ENCODE measurements around the gene ATP13A2.
A peak's percentile ranks its signal among the peaks of the same experiment; 100 is the strongest.

ATP13A2 gene

DNA sequence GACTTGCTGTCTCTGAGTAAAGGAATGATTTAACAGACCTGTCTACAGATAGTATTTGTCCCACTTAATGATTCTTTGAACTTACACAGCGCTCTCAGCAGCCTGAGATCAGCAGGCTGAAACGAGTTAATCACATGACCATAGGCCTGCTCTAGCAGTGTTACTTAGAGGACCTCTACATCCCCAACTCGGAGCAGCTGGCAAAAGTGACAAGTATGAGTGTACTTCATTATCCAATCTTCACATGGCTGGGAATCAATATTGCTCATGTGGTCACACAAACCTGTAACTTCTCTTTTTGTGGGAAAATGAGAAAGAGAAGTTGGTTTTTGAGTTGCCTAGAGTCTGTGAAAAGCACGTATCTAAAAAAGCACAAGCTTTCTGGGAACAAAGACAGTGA is 11.4 kb upstream of the ATP13A2 start:
- ATAC-seq (replicated peaks) = peak; percentile 90 to 92
- no peak for DNase-seq
- Mint-ChIP-seq H3K27ac (peak overlapping the region; percentile 73), H3K9me3 (no peaks in the 10 kb centered on the region), H3K27me3 (no peaks in the 10 kb centered on the region), H3K4me3 (no peak overlapping the region), H3K4me1 (peaks cover 18 to 26% of the 10 kb centered on the region in 2 donors), H3K36me3 (peaks cover 30 to 58% of the 10 kb centered on the region in 2 donors)

DNA sequence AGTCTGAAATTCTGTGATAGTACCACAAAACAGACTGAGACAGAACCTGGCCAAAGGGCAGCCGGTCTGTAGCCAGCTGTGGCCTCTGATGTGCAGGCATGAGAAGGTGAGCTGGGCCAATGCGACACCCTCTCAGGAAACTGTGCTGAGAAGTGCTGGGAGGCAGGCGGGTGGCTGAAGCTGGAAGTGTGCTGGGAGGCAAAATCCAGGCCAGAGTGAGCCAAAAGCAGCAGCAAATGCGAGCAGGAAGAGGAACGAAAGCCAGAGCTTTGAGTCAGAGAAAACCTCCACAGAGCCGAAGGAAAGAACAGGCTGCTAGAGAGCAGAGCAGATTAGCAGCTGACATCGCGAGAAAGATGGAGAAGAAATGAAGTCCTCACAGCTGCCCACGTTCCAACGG is 10.2 kb upstream of the ATP13A2 start:
- H3K27ac Mint-ChIP-seq = no peak overlapping the region
- peaks cover 18 to 26% of the 10 kb centered on the region in 2 donors for H3K4me1 Mint-ChIP-seq
- H3K36me3 Mint-ChIP-seq = peaks cover 25 to 54% of the 10 kb centered on the region in 2 donors
- no peak overlapping the region for H3K4me3 Mint-ChIP-seq
- no peak for ATAC-seq (replicated peaks)
- no peak for DNase-seq
- H3K27me3 Mint-ChIP-seq = no peaks in the 10 kb centered on the region
- H3K9me3 Mint-ChIP-seq = no peaks in the 10 kb centered on the region

DNA sequence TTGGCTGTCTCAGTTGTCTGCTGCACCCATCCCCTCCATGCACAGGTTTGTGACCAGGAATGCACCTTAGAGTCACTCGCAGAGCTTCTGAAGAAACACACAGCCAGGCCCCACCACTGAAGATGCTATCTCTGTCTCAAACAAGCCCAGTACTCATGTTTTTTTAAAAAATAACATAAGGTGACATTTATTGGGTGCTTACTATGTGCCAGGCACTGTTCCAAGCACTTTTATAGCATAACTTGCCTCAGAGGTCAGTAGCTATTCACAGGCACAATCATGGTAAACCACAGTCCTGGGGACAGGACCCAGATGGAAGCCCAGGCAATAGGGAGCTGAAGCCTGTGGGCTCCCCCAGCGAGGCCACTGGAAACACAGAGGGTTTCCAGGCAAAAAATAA is 8.8 kb upstream of the ATP13A2 start:
- H3K4me3 Mint-ChIP-seq = no peak overlapping the region
- no peak for DNase-seq
- H3K27ac Mint-ChIP-seq = no peak overlapping the region
- peaks cover 18 to 26% of the 10 kb centered on the region in 2 donors for H3K4me1 Mint-ChIP-seq
- H3K36me3 Mint-ChIP-seq = peaks cover 19 to 59% of the 10 kb centered on the region in 2 donors
- ATAC-seq (replicated peaks) = no peak
- H3K27me3 Mint-ChIP-seq = no peaks in the 10 kb centered on the region
- no peaks in the 10 kb centered on the region for H3K9me3 Mint-ChIP-seq

DNA sequence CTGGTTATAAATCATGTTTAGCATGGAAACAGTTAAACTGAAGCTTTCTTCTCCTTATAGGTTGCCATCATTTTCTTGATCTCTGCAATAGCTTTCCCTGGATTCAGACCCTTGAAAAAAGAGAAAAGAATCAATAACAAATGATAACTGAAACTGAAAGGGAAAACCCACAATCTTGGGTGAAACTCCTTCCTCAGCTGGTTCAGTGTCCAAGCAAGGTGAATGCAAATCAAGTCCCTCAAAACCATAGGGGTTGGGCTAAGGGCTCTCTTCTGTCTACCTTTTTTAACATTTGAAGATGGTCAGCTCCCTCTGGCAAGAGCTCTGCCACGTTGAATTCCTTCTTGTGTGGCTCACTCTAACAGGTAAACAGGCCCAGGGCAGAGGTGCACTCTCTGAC is 7.1 kb upstream of the ATP13A2 start:
- Mint-ChIP-seq H3K36me3 (peaks cover 19 to 49% of the 10 kb centered on the region in 2 donors), H3K27me3 (no peaks in the 10 kb centered on the region), H3K4me1 (peaks cover 19 to 28% of the 10 kb centered on the region in 2 donors), H3K9me3 (no peaks in the 10 kb centered on the region), H3K4me3 (no peak overlapping the region), H3K27ac (peak overlapping the region; percentile 59)
- ATAC-seq (replicated peaks) (no peak), DNase-seq (no peak)

DNA sequence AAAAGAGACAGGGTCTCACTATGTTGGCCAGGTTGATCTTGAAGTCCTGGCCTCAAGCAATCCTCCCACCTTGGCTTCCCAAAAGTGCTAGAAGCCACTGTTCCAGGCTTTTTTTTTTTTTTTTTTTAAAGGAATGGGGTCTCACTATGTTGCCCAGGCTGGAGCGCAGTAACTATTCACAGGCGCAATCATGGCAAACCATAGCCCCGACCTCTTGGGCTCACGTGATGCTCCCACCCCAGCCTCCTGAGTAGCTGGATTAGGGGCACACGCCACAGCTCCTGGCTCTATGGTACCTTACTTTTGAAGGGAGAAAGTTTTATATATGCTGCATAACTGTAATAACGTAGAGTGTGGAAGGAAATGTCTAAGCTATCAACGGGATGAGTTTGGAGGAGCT is 5.7 kb upstream of the ATP13A2 start:
- Mint-ChIP-seq H3K36me3 (peaks cover 19 to 37% of the 10 kb centered on the region in 2 donors), H3K4me1 (peaks cover 14 to 19% of the 10 kb centered on the region in 2 donors), H3K27ac (no peak overlapping the region), H3K27me3 (peaks cover 0 to 4% of the 10 kb centered on the region in 2 donors), H3K4me3 (no peak overlapping the region), H3K9me3 (no peaks in the 10 kb centered on the region)
- DNase-seq = no peak
- ATAC-seq (replicated peaks) = no peak

- no peak overlapping the region for H3K27ac Mint-ChIP-seq
- H3K4me3 Mint-ChIP-seq = no peak overlapping the region
- peaks cover 17 to 24% of the 10 kb centered on the region in 2 donors for H3K4me1 Mint-ChIP-seq
- no peak for ATAC-seq (replicated peaks)
- peaks cover 0 to 4% of the 10 kb centered on the region in 2 donors for H3K27me3 Mint-ChIP-seq
- DNase-seq = no peak
- no peaks in the 10 kb centered on the region for H3K9me3 Mint-ChIP-seq
- peaks cover 19 to 34% of the 10 kb centered on the region in 2 donors for H3K36me3 Mint-ChIP-seq
Measured at GRCh38 chr1:17016317-17016661, 4.6 kb upstream of the ATP13A2 start.

- H3K4me3 Mint-ChIP-seq = no peak overlapping the region
- ATAC-seq (replicated peaks) = no peak
Measured at GRCh38 chr1:17014671-17015567, 3.2 kb upstream of the ATP13A2 start.

DNA sequence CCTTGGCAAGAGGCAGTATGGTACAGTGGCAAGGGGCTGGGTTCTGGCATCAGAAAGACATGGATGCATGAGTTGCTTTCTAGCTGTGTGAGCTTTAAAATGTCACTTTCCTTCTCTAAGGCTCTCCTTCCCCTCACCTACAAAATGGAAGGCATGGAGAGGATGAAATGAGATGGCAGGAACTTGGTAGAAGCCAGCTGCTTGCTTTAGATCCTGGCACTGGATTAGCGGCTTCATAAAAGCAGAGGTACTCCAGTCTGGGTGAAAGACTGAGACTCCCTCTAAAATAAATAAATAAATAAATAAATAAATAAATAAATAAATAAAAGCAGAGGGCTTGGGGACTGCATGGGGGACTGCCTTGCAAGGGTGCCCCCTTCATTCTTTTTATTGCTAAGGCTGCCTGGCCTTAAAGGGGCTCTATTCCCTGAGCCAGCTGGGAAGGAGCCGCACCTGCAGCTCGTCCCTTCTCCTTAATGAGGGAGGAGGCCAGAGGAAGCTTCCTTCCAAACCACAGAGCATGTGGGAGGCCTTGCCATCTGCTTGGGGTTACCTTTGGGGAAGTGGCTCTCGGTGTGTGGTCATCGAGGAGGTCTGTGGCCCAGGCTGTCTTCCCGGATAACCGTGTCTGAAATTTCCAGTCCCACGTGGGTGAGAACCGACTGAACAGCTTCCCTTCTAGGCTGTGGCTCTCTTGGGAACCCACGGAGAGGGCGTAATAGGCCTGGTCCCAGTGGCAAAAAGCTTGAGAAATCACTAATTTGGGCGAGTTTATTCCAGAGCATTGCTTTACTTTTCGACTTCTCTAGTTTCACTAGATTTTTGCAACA is 2.0 kb upstream of the ATP13A2 start:
- H3K4me1 Mint-ChIP-seq = peaks cover 26 to 31% of the 10 kb centered on the region in 2 donors
- ATAC-seq (replicated peaks) (peak in 1 of 2 donors; percentile 23), DNase-seq (no peak)
- peaks cover 0 to 4% of the 10 kb centered on the region in 2 donors for H3K27me3 Mint-ChIP-seq
- no peak overlapping the region for H3K4me3 Mint-ChIP-seq
- peaks cover 2 to 14% of the 10 kb centered on the region in 2 donors for H3K36me3 Mint-ChIP-seq
- H3K27ac Mint-ChIP-seq = no peak overlapping the region
- H3K9me3 Mint-ChIP-seq = no peaks in the 10 kb centered on the region

More at GRCh38 chr1:17014671-17015567, 3.2 kb upstream of the ATP13A2 start:
- Mint-ChIP-seq H3K27me3 (peaks cover 0 to 4% of the 10 kb centered on the region in 2 donors), H3K36me3 (peaks cover 7 to 25% of the 10 kb centered on the region in 2 donors), H3K27ac (no peak overlapping the region), H3K4me1 (peaks cover 27 to 37% of the 10 kb centered on the region in 2 donors), H3K9me3 (no peaks in the 10 kb centered on the region)
- no peak for DNase-seq

GRCh38 chr1:17012775-17013490 is 1.2 kb upstream of the ATP13A2 start:
- DNase-seq (no peak), ATAC-seq (replicated peaks) (no peak)
- peaks cover 0 to 4% of the 10 kb centered on the region in 2 donors for H3K27me3 Mint-ChIP-seq
- peaks cover 2 to 9% of the 10 kb centered on the region in 2 donors for H3K36me3 Mint-ChIP-seq
- H3K4me1 Mint-ChIP-seq = peaks cover 26 to 30% of the 10 kb centered on the region in 2 donors
- peak overlapping the region in 1 of 2 donors; percentile 6 for H3K4me3 Mint-ChIP-seq
- H3K27ac Mint-ChIP-seq = no peak overlapping the region
- H3K9me3 Mint-ChIP-seq = no peaks in the 10 kb centered on the region

DNA sequence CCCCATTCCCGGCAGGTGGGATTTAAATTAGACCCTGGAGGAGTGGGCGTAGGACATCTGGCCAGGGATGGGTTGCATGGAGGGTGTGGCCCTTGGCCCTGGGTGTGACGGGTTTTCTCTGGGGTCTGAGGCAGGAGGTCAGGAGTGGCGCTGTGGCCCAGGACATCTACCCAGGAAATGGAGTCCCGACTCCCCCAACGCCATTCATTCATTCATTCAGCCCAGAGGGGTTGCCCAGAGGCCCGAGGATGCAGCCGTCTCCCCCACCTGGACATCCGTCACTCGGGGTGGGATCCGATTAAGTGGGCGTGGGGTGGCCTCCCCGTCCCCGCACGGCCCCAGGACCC is 663 bp downstream of the ATP13A2 start:
- Mint-ChIP-seq H3K4me1 (peaks cover 26 to 30% of the 10 kb centered on the region in 2 donors), H3K4me3 (peak overlapping the region; percentile 82), H3K9me3 (no peaks in the 10 kb centered on the region), H3K27me3 (peaks cover 0 to 4% of the 10 kb centered on the region in 2 donors), H3K36me3 (no peaks in the 10 kb centered on the region), H3K27ac (peak overlapping the region; percentile 9)
- DNase-seq = no peak
- ATAC-seq (replicated peaks) = no peak

DNA sequence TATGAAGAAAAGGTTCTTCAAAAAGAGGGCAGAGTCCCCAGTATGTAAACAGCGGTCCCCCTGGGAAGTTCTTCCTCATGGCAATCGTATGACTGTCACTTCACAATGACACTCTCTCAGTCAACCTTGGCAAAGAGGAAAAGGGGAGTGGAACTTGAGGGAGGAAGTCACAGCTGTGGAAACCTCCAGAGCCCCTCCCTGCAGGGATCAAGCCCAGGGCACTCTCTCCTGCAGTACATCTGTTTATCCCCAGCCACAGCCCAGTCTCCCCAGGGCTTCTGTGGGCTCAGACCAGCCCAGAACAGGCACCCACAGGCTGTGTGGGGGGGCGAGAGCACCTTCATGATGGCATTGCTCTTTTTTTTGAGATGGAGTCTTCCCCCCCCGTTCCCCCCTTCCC is 2.0 kb downstream of the ATP13A2 start:
- H3K27ac Mint-ChIP-seq = peak overlapping the region; percentile 37
- H3K4me1 Mint-ChIP-seq = peaks cover 26 to 30% of the 10 kb centered on the region in 2 donors
- H3K9me3 Mint-ChIP-seq = no peaks in the 10 kb centered on the region
- peaks cover 0 to 4% of the 10 kb centered on the region in 2 donors for H3K27me3 Mint-ChIP-seq
- H3K4me3 Mint-ChIP-seq = peak overlapping the region in 1 of 2 donors; percentile 82
- H3K36me3 Mint-ChIP-seq = no peaks in the 10 kb centered on the region
- ATAC-seq (replicated peaks) (peak in 1 of 2 donors; percentile 30), DNase-seq (no peak)

- H3K9me3 Mint-ChIP-seq = no peaks in the 10 kb centered on the region
- no peak overlapping the region for H3K4me3 Mint-ChIP-seq
- no peak for DNase-seq
- H3K27me3 Mint-ChIP-seq = peaks cover 0 to 4% of the 10 kb centered on the region in 2 donors
- peaks cover 23% of the 10 kb centered on the region in 2 donors for H3K4me1 Mint-ChIP-seq
- H3K36me3 Mint-ChIP-seq = peaks cover 5 to 11% of the 10 kb centered on the region in 2 donors
- H3K27ac Mint-ChIP-seq = no peak overlapping the region
- ATAC-seq (replicated peaks) = no peak
Measured at GRCh38 chr1:17008208-17008855, 3.4 kb downstream of the ATP13A2 start.

DNA sequence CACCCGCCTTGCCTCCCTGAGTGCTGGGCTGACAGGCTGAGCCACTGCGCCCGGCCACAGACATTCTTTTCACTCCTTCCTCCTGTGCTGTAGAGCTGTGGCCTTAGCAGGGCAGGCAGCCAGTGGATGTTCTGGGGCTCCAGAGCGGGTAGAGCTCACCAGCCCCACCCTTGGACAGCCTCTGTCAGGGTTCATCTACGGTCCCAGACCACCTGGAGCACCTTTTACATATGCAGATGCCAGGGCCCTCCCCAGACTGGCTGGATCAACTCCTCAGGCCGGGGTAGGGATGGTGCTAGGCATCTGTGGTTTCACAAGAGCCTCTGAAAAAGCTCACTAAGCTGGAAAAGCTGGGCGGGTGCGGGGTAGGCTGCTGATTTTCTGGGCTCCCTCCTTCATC is 4.6 kb downstream of the ATP13A2 start:
- Mint-ChIP-seq H3K9me3 (no peaks in the 10 kb centered on the region), H3K4me1 (peaks cover 19 to 20% of the 10 kb centered on the region in 2 donors), H3K36me3 (peaks cover 9 to 18% of the 10 kb centered on the region in 2 donors), H3K27me3 (no peaks in the 10 kb centered on the region), H3K27ac (no peak overlapping the region), H3K4me3 (no peak overlapping the region)
- DNase-seq (no peak), ATAC-seq (replicated peaks) (no peak)
